HL-60 (cell line): ENCODE measurements around the gene ZNF497.

Experiments used
- DNase-seq, 2 experiments: peaks; one replicate each; pipeline ENCODE4 v3.0.0-alpha.2; 2010 to 2020; ENCODE audit warnings: low read depth in 1 of 2, low spot score in 1 of 2
- H3K27ac ChIP-seq: fragments of 250-450 bp; sonication (Bioruptor Pico); replicated peaks from 2 replicates; pipeline ENCODE4 v1.5.1; 2020; ENCODE audit warnings: mild to moderate bottlenecking, moderate library complexity
- H3K27me3 ChIP-seq: fragments of 250-450 bp; sonication (Bioruptor Pico); 2 replicates; pipeline ENCODE4 v1.5.1; 2021; ENCODE audit warnings: mild to moderate bottlenecking, moderate library complexity; ENCODE audit not compliant: insufficient read depth, poor library complexity, severe bottlenecking
- H3K4me3 ChIP-seq: replicated peaks from 2 replicates; pipeline ENCODE4 v1.5.1; 2011; ENCODE audit warnings: mild to moderate bottlenecking, control low read depth, low read length; ENCODE audit not compliant: insufficient read depth
- GABPA ChIP-seq: IDR thresholded peaks from 2 replicates; pipeline ENCODE4 v1.6.1; 2012; ENCODE audit warnings: low read depth
- POLR2AphosphoS5 ChIP-seq: IDR thresholded peaks from 2 replicates; pipeline ENCODE4 v1.6.1; 2012; ENCODE audit warnings: low read depth
- SPI1 ChIP-seq: IDR thresholded peaks from 2 replicates; pipeline ENCODE4 v1.6.1; 2012; ENCODE audit warnings: low read depth, mild to moderate bottlenecking, borderline replicate concordance
- TF ChIP-seq, protein P1 (sequence below): IDR thresholded peaks from 2 replicates; pipeline ENCODE4 v1.6.1; 2012; ENCODE audit warnings: low read depth; ENCODE audit not compliant: insufficient replicate concordance
- TF ChIP-seq, protein P2 (sequence below): IDR thresholded peaks from one replicate; pipeline ENCODE4 v1.5.1; 2011; ENCODE audit warnings: low read length, control low read depth, inconsistent platforms; ENCODE audit not compliant: insufficient read depth

ZNF497 gene

GRCh38 chr19:58330458-58330857 is 32.1 kb downstream of the ZNF497 start:
- Histone ChIP-seq H3K27me3 (no peaks in the 10 kb centered on the region), H3K4me3 (no peak overlapping the region), H3K27ac (no peak overlapping the region)
- TF ChIP-seq, protein P1, sequence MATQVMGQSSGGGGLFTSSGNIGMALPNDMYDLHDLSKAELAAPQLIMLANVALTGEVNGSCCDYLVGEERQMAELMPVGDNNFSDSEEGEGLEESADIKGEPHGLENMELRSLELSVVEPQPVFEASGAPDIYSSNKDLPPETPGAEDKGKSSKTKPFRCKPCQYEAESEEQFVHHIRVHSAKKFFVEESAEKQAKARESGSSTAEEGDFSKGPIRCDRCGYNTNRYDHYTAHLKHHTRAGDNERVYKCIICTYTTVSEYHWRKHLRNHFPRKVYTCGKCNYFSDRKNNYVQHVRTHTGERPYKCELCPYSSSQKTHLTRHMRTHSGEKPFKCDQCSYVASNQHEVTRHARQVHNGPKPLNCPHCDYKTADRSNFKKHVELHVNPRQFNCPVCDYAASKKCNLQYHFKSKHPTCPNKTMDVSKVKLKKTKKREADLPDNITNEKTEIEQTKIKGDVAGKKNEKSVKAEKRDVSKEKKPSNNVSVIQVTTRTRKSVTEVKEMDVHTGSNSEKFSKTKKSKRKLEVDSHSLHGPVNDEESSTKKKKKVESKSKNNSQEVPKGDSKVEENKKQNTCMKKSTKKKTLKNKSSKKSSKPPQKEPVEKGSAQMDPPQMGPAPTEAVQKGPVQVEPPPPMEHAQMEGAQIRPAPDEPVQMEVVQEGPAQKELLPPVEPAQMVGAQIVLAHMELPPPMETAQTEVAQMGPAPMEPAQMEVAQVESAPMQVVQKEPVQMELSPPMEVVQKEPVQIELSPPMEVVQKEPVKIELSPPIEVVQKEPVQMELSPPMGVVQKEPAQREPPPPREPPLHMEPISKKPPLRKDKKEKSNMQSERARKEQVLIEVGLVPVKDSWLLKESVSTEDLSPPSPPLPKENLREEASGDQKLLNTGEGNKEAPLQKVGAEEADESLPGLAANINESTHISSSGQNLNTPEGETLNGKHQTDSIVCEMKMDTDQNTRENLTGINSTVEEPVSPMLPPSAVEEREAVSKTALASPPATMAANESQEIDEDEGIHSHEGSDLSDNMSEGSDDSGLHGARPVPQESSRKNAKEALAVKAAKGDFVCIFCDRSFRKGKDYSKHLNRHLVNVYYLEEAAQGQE = no peak
- TF ChIP-seq, protein P2, sequence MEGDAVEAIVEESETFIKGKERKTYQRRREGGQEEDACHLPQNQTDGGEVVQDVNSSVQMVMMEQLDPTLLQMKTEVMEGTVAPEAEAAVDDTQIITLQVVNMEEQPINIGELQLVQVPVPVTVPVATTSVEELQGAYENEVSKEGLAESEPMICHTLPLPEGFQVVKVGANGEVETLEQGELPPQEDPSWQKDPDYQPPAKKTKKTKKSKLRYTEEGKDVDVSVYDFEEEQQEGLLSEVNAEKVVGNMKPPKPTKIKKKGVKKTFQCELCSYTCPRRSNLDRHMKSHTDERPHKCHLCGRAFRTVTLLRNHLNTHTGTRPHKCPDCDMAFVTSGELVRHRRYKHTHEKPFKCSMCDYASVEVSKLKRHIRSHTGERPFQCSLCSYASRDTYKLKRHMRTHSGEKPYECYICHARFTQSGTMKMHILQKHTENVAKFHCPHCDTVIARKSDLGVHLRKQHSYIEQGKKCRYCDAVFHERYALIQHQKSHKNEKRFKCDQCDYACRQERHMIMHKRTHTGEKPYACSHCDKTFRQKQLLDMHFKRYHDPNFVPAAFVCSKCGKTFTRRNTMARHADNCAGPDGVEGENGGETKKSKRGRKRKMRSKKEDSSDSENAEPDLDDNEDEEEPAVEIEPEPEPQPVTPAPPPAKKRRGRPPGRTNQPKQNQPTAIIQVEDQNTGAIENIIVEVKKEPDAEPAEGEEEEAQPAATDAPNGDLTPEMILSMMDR = no peak
- TF ChIP-seq POLR2AphosphoS5 (no peak), SPI1 (no peak), GABPA (no peak)
- no peak for DNase-seq

DNA sequence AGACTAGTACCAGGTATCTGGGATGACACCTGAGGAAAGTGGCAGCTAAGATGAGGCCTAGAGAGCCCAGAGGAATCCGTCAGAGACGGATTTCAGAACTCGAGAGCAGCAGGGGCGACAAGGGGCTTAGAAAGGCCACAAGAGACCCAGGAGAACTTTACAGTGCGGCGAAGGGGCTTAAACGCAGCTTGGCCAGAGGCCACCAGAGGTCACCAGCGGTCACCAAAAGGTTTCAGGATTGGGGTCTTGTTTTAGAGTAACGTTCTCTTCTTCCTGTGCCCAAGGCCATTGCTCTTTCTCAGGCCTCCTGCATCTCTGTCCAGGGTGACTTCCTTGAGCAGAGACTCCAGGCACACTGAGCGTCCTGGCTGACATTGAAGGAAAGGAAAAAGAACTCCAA is 33.6 kb downstream of the ZNF497 start:
- TF ChIP-seq, protein P1 = no peak
- TF ChIP-seq, protein P2 = peak; percentile 10
- no peaks in the 10 kb centered on the region for H3K27me3 ChIP-seq
- H3K27ac ChIP-seq = no peak overlapping the region
- H3K4me3 ChIP-seq = no peak overlapping the region
- peak in 1 of 2 experiments; percentile 39 for DNase-seq

DNA sequence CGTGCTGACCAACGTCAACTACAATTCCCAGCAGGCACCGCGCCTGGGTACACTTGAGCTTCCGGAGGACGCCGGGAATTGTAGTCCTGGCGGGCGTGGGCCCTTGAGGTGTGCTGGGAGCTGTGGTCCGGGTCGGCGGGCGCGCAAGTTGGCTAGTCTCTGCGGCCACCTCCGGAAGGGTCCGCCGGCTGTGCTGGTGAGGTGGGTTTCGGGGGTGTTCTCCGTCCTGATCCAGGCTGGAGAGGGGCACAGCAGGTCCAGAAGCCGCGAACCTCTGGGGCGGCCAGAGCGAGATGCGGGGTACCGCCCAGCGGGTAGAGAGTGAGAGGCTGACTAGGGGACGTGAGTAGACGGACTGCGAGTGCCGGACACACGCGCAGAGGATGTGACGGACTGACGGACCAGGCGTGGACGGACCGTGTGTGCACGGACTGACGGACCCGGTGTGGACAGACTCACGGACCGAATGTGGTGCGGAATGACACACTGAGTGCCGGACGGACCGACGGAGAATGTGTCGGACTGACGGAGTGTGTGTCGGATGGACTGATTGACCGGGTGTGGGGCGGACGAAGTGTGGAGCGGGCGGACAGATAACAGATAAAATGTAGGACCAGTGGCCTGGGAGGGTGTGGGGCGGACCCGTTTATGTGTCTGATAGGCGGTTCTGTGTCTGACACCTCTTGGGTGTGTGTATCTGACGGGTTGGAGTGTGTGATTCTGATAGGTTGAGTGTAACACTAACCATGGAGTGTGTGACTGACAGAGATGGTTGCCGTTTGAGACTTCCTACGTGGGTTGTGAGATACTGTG is 35.4 kb downstream of the ZNF497 start, which contains the start of gene ZSCAN22:
TSS of gene ZSCAN22 (plus strand) at position 81 of the 813 bp plus-strand sequence. CDS start 7,809 bp downstream, outside the sequence.
- Histone ChIP-seq H3K27ac (peak within 1 kb of the TSS; percentile 83), H3K4me3 (peak within 1 kb of the TSS; percentile 54), H3K27me3 (no peaks in the 10 kb centered on the region)
- peak; percentile 96 for TF ChIP-seq GABPA
- no peak for TF ChIP-seq SPI1
- TF ChIP-seq, protein P1 = peak; percentile 66
- TF ChIP-seq, protein P2 = no peak
- peak; percentile 80; the same call in 1 of the 2 replicates for TF ChIP-seq POLR2AphosphoS5
- peak; percentile 94 to 96 for DNase-seq
